NCI-H460 (cell line): ENCODE data around the gene ANXA9. TPM values are rescaled to one million over a fixed set of nuclear protein-coding genes. Genes with fewer than 3 reads are reported as not detected.

Experiments
- DNase-seq: peaks from one replicate; pipeline ENCODE4 v3.0.0-alpha.2; 2016; ENCODE audit warnings: low read depth; ENCODE audit errors: extremely low read depth
- total RNA-seq: library from RNA; depleted of rRNA; stranded (reverse); fragments of >200 nt; shearing (Covaris generic); gene quantifications from 2 replicates; pipeline ENCODE4 v1.2.3, GENCODE V29; 2014

Gene ANXA9
- total RNA-seq, 1 experiment from 2014 or later, result 0.10 TPM

- no peak for DNase-seq
Measured at GRCh38 chr1:151002611-151003010, 20.5 kb downstream of the ANXA9 start.

- DNase-seq, result no peak
Measured at GRCh38 chr1:151003180-151003579, 21.1 kb downstream of the ANXA9 start.

GRCh38 chr1:151005729-151006319 lies 23.7 kb downstream of the ANXA9 start:
- no peak for DNase-seq

- DNase-seq, result peak; percentile 88
Measured at GRCh38 chr1:151006327-151007052, 24.4 kb downstream of the ANXA9 start, which contains the start of gene MINDY1. Gene MINDY1, minus strand, starts transcription at chr1:151006902. Its CDS starts 4,285 bp downstream, at chr1:151002617.

- DNase-seq, result no peak
Measured at GRCh38 chr1:151007853-151008243, 25.8 kb downstream of the ANXA9 start.

- peak; percentile 98 for DNase-seq
Measured at GRCh38 chr1:151008244-151009205, 26.4 kb downstream of the ANXA9 start, which contains the start of gene PRUNE1. Gene PRUNE1, plus strand, starts transcription at chr1:151008449. Its CDS starts 184 bp downstream, at chr1:151008633.

DNA sequence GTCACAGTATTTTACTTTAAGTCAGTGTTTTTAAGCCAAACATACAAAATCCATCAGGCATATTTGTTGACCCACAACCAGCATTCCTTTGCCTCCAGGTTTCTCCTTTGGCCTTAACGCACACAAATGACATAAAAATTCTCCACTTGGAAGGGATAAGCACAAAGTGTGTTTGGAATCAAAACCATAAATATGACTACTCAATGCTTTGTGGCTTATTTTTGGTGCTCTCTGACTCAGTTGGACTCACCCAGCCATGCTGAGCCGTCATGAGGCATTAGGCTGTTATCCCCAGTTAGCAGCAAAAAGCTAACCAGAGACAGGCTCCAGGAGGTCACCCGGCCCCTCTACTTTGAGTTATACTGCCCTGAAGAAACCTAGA lies 27.1 kb downstream of the ANXA9 start:
- no peak for DNase-seq

GRCh38 chr1:151009674-151010345 lies 27.7 kb downstream of the ANXA9 start:
- DNase-seq, result no peak

DNA sequence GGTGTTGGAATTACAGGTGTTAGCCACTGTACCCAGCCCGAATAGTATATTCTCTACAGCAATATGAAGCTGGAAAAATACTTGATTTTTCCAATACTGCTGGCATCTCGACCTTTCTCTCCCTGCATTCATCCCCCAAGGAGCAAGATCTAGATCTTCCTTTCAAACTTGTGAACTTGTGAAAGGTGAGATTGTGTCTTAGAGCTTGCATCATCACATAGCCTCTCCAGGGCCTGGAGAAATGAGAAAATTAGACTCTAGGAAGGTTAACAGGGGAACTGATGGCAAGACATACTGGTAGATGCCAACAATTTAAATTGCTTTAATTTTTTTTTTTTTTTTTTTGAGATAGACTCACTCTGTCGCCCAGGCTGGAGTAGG lies 28.2 kb downstream of the ANXA9 start:
- no peak for DNase-seq

DNA sequence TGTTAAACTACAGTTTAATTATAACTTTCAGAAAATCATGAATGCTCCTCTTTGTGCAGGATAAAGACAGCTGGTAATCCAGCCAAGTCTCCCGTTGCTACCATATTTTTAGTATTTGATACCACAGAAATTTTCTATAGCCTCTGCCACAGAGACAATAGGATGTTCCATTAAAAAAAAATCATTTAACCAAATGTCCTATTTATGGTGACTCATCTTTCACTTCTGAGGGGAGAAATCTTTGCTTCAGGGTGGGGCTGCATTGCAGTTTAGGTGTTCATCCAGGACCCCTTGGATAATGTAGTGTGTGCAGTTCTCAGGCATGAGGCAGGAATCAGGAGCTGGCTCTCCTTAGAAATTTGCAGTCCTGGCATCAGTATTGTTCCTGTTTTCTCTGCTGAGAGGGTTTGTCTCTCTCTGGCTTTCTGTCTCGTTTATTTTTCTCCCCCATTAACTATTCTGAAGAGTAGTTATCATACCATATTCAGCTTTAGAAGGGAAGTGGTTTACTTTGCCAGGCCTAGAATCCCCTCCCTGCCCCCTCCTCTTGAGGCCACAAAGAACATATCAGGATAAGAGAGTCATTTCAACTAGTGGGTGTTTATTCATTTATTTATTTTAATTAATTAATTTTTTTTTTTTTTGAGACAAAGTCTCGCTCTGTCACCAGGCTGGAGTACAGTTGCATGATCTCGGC lies 29.2 kb downstream of the ANXA9 start:
- no peak for DNase-seq

GRCh38 chr1:151012684-151013471 lies 30.8 kb downstream of the ANXA9 start:
- DNase-seq, result no peak

DNA sequence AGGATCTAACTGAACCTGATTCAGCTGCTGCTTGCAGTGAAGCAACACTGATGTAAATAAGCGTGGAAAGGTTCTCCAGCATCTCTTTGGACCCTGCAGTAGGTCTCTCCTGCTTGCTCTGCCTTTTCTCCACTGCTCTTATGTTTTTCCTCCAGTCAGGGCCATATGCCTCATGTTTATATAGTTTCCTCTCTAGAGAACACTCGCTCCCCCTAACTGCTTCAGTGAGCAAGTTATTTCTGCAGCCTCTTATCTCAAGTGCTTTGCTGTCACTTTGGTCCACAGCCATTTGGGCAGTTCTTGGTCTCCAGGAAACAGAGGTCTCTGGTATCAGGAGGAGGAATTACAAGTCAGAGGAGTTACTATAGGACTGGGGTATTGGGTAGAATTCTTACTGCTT lies 31.4 kb downstream of the ANXA9 start:
- DNase-seq, result no peak

DNA sequence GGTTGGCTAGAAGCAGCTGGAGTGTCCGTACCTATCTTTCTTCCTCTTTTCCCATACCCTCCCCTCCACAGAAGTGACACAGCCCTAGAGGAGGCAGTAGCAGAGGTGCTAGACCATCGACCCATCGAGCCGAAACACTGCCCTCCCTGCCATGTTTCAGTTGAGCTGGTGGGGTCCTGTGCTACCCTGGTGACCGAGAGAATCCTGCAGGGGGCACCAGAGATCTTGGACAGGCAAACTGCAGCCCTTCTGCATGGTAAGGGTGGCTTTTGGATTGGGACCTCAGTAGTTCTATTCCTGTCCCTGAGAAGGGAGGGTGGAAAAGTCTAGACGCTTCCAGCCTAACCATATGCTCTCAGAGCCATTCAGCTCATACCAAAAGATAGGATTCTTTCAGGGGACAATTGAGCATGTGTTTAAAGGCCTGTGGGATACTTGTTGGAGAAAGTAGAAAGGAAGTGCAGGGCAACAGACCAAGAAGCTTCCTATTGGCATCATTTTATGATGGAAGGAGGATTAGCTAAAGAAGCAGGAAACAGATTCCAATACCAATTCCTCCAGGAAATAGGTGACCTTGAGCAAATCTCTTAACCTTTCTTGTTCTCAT lies 42.6 kb downstream of the ANXA9 start:
- peak; percentile 70 for DNase-seq

DNA sequence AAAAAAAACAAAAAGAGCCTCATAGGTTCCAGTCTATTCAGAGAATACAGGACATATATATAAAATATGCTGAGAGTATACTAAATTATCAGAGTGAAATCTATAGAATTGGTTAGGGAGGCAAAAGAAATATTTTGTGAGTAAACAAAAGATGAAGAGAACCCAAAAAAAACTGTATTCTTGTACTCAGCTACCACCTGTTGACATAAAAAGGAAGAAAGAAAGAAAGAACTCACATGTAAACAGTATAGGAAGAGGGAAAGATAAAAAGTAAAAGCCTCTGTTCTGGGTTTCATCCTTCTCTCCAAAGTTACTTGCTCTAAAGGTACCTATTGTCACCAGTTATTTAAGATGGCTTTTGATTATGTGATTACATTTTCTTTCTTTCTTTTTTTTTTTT lies 44.4 kb downstream of the ANXA9 start:
- no peak for DNase-seq

DNA sequence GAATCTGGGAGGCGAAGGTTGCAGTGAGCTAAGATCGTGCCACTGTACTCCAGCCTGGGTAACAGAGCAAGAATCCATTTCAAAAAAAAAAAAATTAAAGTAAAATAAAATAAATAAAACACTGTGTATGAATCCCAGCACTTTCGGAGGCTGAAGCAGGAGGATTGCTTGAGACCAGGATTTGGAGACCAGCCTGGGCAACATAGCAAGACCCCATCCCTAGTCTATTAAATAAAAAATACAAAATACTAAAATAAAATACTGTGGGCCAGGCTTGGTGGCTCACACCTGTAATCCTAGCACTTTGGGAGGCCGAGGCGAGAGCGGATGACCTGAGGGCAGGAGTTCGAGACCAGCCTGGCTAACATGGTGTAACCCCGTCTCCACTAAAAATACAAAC lies 50.1 kb downstream of the ANXA9 start:
- no peak for DNase-seq

GRCh38 chr1:151035167-151035566 lies 53.1 kb downstream of the ANXA9 start:
- no peak for DNase-seq

- no peak for DNase-seq
Measured at GRCh38 chr1:151036356-151036755, 54.3 kb downstream of the ANXA9 start, which contains the start of gene BNIPL. Gene BNIPL, plus strand, starts transcription at chr1:151036586. Its CDS starts 140 bp downstream, at chr1:151036726.

DNA sequence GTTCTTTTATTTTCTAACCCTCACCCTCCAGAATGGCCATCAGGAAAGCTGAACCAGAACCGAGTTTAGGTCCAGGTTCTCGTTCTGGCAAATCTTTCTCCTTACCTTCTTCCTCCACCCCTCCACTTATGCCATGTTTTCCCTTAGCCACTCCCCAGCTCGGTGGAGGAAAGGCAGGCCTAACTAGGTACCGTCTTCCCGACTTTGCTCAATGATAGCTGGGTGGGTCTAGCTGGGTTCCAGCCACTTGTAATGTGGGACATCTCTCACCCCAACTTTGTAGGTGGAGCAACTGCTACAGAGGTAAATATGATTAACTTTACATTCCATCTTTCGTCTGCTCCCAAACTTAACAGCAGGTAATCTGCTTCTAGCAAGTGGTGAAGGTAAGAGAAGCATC lies 54.9 kb downstream of the ANXA9 start:
- no peak for DNase-seq

GRCh38 chr1:151039521-151039920 lies 57.4 kb downstream of the ANXA9 start:
- DNase-seq, result no peak
